Cardiac fibroblast (primary cell): ENCODE data around the gene CD80.

Source experiments
- DNase-seq, 2 donors: peaks; one replicate each; pipeline versions ENCODE4 v3.0.0 to v3.0.0-alpha.2; 2010; ENCODE audit warnings: low read depth in 2 of 2
- H3K4me3 ChIP-seq, 2 donors: replicated peaks in 1 of 2; 1 replicate in 1 of 2; 2 replicates in 1 of 2; pipeline ENCODE4 v1.5.1; 2011; ENCODE audit warnings: low read depth in 2 of 2, low read length in 2 of 2, mild to moderate bottlenecking in 2 of 2, moderate library complexity in 1 of 2
- CTCF ChIP-seq: IDR thresholded peaks from one replicate; pipeline ENCODE4 v1.5.1; 2011; ENCODE audit warnings: low read depth, mild to moderate bottlenecking, low read length, inconsistent platforms

The CD80 gene

GRCh38 chr3:119592861-119593260 is 33.4 kb upstream of the CD80 start:
- no peak for TF ChIP-seq CTCF
- H3K4me3 ChIP-seq, result no peak overlapping the region
- no peak for DNase-seq

- no peak for TF ChIP-seq CTCF
- no peak overlapping the region for H3K4me3 ChIP-seq
- no peak for DNase-seq
Observed at GRCh38 chr3:119590706-119591105, 31.3 kb upstream of the CD80 start.

GRCh38 chr3:119589102-119589773 is 29.8 kb upstream of the CD80 start:
- TF ChIP-seq CTCF, result no peak
- H3K4me3 ChIP-seq, result no peak overlapping the region
- DNase-seq, result no peak

GRCh38 chr3:119588112-119588511 is 28.7 kb upstream of the CD80 start:
- no peak for TF ChIP-seq CTCF
- no peak overlapping the region for H3K4me3 ChIP-seq
- DNase-seq, result peak in 1 of 2 donors; percentile 17

- H3K4me3 ChIP-seq, result no peak overlapping the region
- TF ChIP-seq CTCF, result no peak
- DNase-seq, result no peak
Observed at GRCh38 chr3:119586733-119587172, 27.3 kb upstream of the CD80 start.

GRCh38 chr3:119585856-119586570 is 26.6 kb upstream of the CD80 start:
- H3K4me3 ChIP-seq, result no peak overlapping the region
- DNase-seq, result peak in 1 of 2 donors; percentile 64
- no peak for TF ChIP-seq CTCF
